Hematopoietic multipotent progenitor cell (in vitro differentiated cells): ENCODE data around the gene RUNX3. TPM values are rescaled to one million over a fixed set of nuclear protein-coding genes. Genes with fewer than 3 reads are reported as not detected.
A peak's percentile ranks its signal among the peaks of the same experiment; 100 is the strongest.
"Not testable (repeated sequence)": the region's sequence is repeated elsewhere in the genome, so short reads cannot be mapped to it uniquely, and the experiment has no call there.

Source experiments
- DNase-seq, 3 donors: peaks; one replicate each; pipeline ENCODE4 v3.0.0-alpha.2; 2011 to 2015; ENCODE audit warnings: low read depth in 2 of 3, low spot score in 2 of 3
- total RNA-seq: library from RNA; depleted of rRNA; stranded (reverse); fragments of >200 nt; gene quantifications from one replicate; pipeline ENCODE4 v1.2.3, GENCODE V29; 2012

Gene RUNX3
- total RNA-seq, 1 donor: 22.9 TPM

DNA sequence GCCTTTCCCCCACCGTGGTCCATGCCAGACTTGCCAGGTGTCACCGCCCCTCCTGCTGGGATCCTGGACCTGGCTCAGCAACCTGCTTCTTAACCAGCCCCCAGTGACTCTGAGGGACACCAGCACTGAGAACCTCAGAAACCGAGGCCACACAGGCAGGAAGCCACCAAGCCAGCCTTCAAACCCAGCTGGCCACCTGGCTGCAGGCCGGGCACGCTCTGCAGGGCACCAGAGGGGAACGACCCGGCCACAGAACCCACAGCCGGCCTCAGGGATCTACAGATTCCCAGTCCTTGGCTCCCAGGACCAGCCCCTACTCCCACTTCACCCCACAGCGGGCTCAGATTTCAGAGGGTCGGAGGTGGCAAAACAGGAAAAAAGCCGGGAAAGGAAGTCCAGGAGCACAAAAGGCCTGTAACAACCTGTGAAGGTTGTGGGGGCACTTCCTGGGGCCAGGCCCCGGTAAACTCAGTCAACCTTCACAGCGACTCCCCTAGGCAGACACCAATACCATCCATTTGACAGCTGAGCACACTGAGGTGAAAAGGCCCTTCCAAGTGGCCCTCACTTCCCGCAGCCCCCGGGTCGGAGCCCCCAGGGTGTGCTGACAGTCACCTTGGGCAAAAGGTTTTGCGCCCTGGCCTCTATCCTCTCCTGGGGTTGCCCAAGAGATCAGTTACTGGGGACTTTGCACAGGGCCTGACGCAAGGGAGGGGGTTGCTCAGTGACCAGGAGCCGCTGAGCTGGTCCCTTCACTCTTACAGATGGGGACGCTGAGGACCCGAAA lies 14.1 kb downstream of the RUNX3 start:
- no peak for DNase-seq

DNA sequence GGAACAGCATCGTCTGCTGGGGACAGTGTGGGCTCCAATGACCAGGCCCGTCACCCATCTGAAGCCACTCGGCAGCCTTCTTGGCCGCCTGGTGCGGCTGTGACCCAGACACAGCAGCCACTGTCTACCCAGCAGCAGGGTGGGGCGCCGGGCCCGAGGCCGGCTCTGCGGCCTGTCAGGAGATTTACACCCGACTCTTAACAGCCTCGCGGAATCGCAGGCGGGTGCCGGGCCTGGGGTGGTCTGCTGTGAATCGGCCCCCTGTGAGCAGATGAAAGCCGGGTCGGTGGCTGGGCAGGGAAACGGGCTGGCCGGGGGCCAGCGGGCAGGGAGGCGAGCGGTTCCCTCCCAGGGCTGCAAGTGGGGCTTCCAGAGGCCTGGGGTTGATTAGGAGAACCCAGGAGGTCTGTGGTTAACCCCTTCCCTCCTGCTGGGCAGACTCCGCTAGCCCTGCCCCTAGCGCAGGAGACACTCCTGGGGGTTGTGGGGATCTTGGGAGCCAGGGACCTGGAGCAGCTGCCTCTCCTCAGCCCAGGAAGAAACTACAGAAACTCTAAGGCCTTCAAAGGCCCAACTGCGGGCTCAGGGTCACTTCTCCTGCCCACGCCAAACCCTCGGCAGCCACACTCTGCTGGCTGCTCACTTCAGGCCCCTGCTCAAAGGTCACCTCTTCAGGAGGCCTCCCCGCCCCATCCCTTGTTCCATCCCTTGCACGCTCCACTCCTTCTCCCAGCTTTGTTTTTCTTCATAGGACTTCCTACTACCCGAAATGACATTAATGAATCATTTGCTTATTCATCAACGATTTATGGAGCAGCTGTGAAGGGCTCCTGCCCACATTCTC lies 15.6 kb downstream of the RUNX3 start:
- no peak for DNase-seq

- DNase-seq: no peak
Measured at GRCh38 chr1:24913616-24914225, 16.4 kb downstream of the RUNX3 start.

DNA sequence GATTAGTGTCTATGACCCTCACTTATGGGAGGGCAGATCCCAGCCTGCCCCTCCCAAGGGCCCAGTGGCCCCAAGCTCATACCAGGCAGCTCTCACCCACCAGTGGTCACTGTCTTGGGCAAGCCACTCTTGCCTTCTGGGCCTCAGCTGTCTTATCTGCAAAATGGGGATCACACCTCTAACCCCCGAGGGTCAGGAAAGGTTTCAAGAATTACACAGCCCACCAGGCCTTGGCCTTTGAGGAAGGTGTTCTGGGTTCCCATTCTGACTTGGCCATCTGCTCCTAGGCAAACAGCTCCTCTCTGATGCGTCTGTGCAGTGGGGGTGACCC lies 16.8 kb downstream of the RUNX3 start:
- no peak for DNase-seq

DNA sequence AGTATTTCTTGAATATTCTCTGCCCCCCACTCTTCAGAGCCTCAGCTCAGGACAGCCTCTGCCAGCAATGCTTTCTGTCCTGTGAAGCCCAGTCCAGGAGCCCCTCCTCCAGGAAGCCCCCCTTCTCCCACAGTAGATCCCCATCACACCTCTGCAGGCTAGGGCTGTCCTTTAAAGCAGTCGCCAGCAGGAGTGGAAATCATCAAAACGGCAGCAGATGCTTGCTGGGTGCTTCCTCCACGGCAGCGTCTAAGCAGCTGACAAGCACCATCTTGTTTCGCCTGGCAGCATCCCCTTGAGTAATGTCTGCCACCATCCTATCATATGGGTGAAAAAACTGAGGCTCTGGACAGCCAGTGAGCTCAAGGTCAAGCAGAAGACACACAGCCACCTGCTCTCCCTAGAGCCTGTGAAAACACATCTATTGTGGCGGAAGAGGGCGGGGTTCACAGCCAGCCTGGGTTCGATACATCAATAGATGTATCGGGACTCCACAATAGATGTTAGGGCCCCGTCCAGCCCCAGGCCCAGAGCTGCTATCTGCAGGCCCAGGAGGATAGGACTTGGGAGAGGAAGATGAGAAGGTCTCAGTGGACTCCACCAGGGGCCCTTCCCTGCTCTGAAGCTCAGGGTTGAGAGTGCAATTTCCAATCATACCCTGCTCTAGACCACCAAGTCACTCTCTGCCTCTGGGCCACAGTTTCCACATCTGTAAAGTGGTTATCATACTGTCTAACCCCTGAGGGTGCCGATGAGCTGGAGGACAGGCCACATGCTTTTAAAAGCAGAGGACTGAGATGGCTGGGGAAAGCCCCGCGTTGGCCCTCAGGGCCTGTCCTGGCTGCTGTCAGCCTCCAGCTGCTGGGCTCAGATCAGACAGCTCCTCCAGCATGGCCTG lies 17.5 kb downstream of the RUNX3 start:
- DNase-seq: no peak

- DNase-seq: no peak
Measured at GRCh38 chr1:24911651-24912155, 18.4 kb downstream of the RUNX3 start.

DNA sequence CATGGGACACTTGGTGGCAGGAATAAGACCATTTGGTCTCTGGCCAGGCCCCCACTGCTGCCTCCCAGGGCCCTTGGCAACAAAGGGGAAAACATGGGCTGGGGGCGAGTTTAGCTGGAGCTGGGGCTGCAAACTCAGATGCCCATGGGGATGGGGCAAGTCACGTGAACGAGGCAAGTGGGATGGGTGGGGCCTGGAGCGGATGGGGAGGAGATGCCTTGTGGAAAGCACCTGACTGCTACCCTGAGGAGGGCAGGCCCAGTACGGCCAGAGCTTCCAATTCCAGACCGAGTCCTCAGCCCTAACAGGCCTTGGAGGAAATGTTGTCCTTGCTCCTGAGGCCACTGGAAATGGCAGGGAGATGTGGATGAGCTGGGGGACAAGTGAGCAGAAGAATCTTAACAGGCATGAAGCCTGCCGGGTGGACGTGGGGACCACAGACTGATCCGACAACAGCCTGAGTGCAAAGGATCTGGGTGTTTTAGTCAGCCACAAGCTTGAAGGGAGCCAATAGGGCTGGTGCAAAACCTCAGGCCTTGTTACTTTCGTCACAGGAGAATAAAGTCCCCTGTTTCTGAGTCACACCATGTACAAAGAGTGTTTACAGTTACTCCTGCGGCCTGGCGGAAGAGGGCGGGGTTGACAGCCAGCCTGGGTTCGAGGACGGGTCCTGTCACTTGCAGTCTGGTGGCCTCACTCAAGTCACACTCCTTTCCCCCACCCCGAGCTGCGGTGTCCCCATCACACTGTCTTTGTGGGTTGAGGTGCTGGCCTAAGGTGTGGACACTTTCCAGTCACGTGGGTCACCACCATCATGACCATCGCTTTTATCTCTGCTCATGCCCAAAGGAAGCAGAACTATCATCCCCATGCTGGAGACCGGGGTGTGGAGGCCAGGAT lies 19.1 kb downstream of the RUNX3 start:
- DNase-seq: peak in 1 of 3 donors; percentile 49

DNA sequence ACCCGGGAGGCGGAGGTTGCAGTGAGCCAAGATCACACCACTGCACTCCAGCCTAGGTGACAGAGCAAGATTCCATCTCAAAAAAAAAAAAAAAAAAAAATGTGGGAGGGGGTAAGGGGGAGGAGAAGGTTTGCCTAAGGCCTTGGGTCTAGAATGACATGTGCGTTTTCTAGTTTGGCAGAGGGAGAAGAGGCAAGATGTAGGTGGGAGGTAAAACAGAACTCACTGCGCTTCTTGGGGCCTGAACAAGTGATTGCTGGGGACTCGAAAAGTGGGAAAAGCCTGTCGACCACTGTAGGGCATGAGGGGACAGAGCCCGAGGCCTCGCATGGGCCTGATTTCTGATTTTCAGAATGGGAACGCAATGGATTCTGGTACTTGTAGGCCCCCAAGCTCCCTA lies 19.9 kb downstream of the RUNX3 start:
- no peak for DNase-seq

- DNase-seq: peak in 2 of 3 donors; percentile 39 to 44
Measured at GRCh38 chr1:24909388-24909898, 20.6 kb downstream of the RUNX3 start.

DNA sequence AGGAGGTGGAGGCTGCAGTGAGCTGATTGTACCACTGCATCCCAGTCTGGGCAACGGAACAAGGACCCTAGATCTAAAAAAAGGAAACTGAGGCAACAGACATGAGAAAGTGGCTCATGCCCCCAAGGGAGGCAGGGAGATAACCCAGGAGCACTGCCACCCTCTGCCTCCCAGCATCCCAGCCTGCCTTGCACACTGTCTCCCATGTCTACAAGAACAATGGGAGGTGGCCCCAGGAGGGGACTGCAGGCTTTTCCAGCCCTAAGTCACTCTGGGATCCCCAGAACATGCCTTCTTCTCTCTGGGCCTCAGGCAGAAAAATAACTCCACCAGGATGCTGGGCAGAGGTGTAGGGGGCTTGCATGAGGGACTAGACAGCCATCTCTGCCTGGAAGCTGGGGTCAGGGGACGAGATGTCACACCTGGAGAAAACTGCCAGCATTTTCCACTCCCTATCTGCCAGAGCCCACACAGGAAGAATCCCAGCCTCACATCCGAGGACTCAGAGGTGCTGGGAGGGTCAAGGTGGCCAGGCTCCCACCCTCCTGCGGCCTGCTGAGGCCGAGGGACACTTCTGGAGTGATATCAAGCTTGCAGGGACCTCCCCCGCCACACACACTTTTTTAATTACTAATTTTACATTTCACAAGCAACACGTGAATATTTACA lies 21.4 kb downstream of the RUNX3 start:
- no peak for DNase-seq

GRCh38 chr1:24907587-24908294 lies 22.3 kb downstream of the RUNX3 start:
- not testable (repeated sequence) for DNase-seq

DNA sequence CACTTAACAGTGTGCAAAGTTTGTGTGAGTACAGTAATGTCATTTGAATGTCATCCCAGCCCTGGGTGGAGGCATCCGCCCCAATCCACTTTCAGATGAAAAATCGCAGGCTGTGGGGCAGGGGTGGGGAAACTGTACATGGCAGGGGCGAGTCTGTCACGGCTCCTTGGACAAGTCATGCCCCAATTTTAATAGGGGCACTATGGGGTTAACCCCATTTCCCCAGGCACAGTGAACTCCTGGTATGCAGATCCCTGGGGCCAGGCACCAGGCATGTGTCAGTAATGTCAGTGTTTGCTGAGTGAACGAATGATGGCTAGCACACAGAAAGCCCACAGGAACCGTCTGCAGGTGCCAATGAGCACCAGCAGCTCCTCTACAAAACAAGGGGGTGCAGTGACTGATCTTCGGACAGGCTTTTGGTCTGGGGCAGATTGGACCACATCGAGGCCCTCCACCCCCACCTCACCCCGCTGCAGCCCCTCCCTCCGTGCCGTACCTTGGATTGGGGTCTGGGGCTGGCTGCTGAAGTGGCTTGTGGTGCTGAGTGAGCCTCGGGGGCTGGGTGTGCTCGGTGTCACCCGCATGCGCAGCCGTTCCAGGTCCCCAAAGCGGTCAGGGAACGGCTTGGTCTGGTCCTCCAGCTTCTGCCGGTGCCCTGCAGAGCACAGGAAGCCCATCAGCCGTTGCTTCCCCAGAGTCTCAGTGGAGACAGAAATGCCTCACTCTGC lies 23.2 kb downstream of the RUNX3 start:
- DNase-seq: no peak

DNA sequence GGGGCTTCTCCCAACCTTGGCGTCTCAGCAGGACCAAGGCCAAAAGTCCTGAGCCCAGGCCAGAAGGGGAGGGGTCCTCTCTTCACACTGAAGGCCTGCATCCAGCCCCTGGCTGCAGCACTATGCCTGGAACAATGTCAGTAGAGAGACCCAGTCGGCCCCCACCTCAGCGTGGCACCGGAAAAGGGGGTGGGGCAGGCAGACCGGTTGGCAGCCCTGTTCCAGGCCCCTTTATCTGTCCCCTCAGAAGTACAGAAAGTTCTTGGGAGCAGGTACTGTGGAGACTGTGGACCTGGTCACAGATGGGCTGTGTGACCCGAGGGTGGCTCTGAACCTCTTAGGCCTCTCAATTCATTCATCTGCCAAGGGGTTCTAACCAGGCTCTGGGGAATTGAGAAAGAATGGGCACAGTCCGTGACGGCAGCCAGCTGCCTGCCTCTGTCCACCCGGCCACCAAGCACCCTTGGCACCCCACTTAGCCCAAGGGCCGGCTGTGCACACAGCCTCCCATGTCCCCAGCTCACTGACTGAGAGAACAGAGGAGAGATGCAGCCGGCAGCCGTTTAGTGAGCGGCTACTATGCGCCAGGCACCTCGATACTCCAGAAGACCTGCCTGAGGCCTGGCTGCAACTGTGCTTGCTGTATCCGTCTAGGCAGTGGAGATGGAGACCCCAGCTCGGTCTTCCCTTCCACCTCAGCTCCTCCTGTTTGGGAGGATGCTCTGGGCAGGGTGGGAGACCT lies 23.9 kb downstream of the RUNX3 start:
- no peak for DNase-seq

- no peak for DNase-seq
Measured at GRCh38 chr1:24905355-24905978, 24.6 kb downstream of the RUNX3 start.

DNA sequence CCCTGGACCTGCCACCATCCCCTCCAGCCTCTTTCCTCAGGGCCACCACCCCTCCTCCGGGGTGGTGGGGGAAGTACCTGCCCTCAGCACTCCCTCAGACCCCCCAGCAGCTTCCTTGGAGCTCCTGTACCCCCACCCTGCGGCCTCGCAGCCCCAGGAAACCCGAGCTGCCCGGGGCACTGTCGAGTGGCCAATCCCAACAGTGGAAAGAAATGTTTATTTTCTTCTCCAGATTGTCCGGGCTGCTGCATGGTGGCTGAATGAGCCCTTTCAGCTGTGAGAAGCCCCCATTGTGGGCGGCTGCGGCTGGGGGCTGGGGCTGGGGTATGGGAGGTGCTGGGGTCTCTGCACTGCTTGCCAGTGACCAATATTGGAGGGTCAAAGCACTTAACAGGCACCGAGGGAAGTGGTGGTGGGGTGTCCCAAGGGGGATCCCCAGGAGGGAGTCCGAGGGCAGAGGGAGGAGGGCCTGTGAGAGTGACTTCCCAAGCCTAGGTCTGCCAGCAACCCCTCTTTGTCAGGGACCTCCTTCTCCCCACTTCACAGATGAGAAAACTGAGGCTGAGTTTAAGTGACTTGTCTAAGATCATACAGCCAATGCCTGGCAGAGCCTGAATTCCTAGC lies 25.2 kb downstream of the RUNX3 start:
- DNase-seq: no peak
